HG03342 (cell line): Measurements from ENCODE around the gene TRRAP.

Experiments
- ATAC-seq: cut with Tn5 transposase; IDR thresholded peaks from one replicate; pipeline ENCODE4 v1.9.1; 2021; ENCODE audit warnings: mild to moderate bottlenecking, moderate library complexity; ENCODE audit not compliant: unreplicated experiment

Gene TRRAP

DNA sequence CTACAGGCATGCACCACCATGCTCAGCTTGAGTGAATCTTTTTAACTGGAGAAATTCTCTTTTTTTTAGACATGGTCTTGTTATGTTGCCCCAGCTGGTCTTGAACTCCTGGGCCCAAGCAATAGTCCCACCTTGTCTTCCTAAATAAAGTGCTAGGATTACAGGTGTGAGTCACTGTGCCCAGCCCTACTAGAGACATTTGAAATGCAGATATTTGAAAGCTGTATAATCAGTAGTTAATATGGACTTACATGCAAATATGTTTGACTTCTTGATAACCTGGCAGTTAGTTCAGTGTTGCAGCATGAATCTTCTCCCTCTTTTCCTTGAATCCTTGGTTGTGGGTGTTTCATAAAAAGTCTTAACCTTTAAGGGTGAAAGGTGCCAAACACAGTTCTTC, 8.7 kb downstream of the TRRAP start:
- ATAC-seq, result no peak

- ATAC-seq, result no peak
Observed at GRCh38 chr7:98892609-98893008, 14.3 kb downstream of the TRRAP start.

- ATAC-seq, result no peak
Observed at GRCh38 chr7:98899816-98900215, 21.5 kb downstream of the TRRAP start.

DNA sequence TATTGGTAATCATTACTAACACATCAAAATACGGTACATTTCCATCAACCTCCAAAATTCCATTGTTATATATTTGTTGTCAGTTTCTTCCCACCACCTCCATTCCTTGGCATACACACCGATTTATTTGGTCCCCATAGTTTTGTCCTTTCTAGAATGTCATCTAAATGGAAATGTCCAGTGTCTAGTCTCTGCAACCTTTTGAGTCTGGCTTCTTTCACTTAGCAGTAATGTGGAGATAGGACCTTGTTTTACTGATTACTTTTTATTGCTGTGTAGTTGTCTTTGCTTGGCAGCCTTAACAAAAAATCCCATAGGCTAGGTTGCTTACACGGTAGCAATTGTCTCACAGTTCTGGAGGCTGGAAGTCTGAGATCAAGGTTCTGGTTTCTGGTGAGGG, 22.5 kb downstream of the TRRAP start:
- ATAC-seq, result no peak

DNA sequence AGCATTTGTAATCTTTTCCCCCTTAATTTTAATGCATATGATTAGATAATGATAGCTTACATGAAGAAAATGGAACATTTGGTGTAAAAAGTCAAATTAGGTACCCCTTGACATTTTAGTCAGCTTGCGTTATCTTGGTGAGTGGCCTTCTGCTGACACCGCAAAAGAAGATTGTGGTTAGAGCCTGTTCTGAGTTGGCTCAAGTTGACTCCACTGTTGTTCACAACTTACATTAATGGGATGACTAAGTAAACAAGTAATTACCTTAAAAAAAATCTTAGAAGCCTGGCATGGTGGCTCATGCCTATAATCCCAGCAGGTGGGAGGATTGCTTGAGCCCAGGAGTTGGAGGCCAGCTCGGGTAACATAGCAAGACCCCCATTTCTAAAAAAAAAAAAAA, 24.2 kb downstream of the TRRAP start:
- no peak for ATAC-seq

DNA sequence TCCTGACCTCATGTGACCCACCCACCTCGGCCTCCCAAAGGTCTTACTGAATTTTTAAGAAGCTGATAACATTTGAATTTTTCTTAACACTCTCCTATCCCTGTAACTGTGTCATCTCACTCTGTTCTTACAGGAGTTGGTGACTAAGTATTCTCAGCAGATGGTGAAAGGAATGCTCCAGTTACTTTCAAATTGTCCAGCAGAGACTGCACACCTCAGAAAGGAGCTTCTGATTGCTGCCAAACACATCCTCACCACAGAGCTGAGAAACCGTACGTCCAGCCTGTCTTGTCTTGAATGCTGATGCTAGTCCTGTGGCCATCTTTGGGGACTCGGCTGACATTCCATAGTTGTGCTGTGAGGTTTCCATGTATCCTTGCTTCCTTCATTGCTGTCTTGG, 24.9 kb downstream of the TRRAP start:
- no peak for ATAC-seq

DNA sequence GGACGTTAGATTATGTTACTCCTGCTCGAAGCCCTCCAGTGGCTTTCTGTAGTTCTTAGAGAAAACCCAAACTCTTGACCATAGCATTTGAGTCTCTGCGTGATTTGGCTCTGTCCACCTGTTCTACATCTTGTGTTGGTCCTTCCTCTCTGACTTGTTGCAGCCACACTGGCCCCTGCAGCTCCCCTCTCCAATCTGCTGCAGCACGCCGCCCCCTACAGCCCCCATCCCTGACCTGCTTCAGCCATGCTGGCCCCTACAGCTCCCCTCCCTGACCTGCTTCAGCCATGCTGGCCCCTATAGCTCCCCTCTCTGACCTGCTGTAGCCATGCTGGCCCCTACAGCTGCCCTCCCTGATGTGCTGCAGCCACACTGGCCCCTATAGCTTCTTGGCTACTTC, 29.2 kb downstream of the TRRAP start:
- no peak for ATAC-seq

GRCh38 chr7:98908585-98908984, 30.3 kb downstream of the TRRAP start:
- ATAC-seq, result no peak

GRCh38 chr7:98909487-98909886, 31.2 kb downstream of the TRRAP start:
- ATAC-seq, result no peak

- no peak for ATAC-seq
Observed at GRCh38 chr7:98910427-98910826, 32.1 kb downstream of the TRRAP start.

- no peak for ATAC-seq
Observed at GRCh38 chr7:98911916-98912315, 33.6 kb downstream of the TRRAP start.

DNA sequence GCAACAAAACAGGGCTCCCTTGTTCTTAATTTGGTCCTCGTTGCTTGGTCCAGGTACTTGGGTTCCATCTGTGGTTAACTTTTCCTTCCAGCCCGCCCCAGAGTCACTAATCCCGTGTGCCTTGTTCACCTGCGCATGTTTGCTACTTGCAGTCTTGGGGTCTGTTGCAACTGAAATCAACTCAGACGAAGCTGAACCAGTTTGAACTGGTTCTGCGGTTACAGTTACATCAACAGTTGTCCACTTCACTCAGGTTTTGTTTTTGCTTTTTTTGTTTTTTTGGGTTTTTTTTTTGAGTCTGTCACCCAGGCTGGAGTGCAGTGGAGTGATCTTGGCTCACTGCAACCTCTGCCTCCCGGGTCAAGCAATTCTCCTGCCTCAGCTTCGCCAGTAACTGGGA, 34.7 kb downstream of the TRRAP start:
- no peak for ATAC-seq

DNA sequence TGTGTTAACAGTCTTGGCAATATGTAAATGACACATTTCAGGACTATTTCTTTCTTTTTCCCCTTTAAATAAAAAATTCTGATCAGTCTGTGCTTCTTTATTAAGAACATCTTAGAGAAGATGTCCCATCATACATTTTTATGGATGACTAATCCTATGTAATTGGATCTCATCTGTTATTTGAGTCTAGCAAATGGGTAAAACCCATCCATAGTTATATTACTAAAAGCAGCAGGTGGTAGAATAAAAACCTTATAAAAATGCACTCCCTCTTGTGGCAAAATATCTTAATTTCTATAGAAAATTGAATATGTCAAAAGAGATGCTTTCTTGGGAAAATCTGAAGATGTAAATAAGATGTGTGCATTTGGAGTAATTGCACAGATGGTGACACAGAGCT, 35.3 kb downstream of the TRRAP start:
- ATAC-seq, result no peak

DNA sequence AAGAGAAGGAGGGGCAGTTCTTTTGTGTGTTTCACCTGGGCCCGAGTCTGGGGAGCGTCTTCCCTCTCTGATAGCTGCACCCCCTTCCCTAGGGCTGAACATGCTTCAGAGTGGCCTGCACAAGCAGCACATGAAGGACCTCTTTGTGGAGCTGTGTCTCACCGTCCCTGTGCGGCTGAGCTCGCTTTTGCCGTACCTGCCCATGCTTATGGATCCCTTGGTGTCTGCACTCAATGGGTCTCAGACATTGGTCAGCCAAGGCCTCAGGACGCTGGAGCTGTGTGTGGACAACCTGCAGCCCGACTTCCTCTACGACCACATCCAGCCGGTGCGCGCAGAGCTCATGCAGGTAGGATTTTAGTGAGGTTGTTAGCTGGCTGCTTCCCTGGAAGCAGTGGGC, 39.0 kb downstream of the TRRAP start:
- ATAC-seq, result no peak

DNA sequence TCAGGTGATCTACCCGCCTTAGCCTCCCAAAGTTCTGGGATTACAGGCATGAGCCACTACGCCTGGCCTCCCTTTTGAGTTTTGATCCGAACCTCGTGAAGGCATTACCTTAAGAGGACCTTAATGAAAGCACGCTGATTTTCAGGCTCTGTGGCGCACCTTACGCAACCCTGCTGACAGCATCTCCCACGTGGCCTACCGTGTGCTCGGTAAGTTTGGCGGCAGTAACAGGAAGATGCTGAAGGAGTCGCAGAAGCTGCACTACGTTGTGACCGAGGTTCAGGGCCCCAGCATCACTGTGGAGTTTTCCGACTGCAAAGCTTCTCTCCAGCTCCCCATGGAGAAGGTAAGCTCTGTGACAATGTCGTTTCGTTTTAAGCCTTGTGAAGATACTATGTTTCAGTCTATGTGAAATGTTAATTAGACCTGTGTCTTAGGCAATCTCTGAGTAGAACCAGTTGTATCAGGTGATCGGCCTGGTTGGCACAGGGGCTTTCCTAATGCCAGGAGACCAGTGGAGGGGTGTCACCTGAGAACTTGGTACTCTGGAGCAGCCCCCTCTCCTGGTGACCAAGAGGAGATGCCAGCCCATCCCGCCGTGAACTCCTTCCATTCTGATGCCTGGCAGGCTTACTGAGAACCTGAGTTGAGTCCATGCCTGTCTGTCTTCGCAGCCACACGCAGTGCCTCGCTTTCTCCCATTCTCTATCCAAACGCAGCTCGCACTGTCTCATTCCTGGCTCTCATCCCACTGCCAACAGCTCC, 43.5 kb downstream of the TRRAP start:
- no peak for ATAC-seq

- ATAC-seq, result no peak
Observed at GRCh38 chr7:98922392-98923187, 44.3 kb downstream of the TRRAP start.

DNA sequence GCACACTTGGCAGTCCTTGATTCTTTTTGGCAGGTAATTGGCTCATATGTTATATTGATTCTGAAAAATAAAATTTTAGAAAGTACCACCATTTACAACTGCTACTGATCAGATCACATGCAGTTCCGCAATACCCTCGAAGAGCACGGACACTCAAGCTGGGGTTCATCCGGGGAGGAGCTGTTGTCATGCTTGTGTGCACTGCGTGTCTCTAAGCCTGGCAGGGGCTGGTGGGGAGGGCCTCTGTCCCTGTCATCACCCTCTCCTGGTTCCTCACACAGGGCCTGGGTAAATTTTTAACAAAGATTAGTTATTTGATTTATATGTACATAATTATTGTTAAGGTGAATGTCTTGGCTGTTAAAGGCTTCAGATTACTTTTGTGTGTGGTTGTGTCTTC, 45.2 kb downstream of the TRRAP start:
- no peak for ATAC-seq

- no peak for ATAC-seq
Observed at GRCh38 chr7:98927125-98927524, 48.8 kb downstream of the TRRAP start.

- ATAC-seq, result no peak
Observed at GRCh38 chr7:98930464-98930863, 52.1 kb downstream of the TRRAP start.

GRCh38 chr7:98930921-98931320, 52.6 kb downstream of the TRRAP start:
- ATAC-seq, result no peak

DNA sequence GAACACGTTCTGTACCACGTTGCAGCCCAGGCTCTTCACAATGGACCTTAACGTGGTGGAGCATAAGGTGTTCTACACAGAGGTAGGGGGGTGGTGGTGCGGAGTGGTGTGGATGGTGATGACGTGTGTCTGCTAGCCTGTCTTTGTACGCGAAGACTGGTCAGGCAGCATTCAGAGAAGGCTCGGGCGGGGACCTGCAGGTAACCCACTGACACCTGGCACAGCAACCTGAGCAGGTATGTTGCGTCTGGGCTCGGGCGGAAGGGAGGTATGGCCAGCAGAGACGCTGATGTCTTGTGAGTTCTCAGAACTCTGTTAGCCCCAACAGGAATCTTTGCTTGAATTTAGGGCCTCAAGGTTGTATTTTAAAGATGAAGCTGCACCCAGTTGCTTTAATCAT, 55.0 kb downstream of the TRRAP start:
- ATAC-seq, result no peak

DNA sequence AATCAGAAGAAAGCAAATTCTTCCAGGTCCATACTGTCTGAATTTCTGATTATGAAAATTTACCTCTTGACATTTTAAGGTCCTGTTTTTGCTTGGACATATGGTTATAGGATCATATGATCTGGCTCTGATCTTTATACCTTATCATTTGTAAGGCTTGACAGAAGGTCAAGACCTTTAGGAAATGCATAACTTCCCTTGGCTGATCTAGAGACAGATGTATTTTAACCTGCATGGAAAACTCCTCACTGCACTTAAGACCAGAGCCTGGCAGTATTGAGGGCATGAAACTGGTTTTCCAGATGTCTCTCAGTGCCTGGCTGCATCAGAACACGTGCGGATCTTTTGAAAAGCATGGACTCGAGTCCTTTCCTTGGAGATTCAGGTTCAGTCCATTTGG, 55.9 kb downstream of the TRRAP start:
- ATAC-seq, result no peak
